ENCODE data around the gene PLG.

DNA sequence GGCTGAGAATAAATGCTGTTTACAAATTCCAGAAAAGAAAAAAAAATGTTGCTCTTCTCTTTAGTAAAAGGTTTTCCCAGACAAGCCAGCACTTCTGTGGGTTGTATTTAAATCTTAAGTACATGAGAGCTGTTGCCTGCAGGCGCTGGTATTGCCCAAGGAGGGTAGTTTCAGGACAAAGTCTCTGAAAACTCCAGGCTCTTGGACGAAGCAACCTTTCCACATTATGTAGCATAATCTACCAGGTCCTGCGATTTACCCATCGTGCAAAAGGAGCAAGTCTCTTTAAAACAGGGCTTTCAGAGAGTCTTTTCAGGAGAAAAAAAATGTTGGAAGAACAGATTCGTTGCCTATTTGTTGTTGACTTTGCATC is 65.6 kb downstream of the PLG start:
- TF ChIP-seq, protein P1, sequence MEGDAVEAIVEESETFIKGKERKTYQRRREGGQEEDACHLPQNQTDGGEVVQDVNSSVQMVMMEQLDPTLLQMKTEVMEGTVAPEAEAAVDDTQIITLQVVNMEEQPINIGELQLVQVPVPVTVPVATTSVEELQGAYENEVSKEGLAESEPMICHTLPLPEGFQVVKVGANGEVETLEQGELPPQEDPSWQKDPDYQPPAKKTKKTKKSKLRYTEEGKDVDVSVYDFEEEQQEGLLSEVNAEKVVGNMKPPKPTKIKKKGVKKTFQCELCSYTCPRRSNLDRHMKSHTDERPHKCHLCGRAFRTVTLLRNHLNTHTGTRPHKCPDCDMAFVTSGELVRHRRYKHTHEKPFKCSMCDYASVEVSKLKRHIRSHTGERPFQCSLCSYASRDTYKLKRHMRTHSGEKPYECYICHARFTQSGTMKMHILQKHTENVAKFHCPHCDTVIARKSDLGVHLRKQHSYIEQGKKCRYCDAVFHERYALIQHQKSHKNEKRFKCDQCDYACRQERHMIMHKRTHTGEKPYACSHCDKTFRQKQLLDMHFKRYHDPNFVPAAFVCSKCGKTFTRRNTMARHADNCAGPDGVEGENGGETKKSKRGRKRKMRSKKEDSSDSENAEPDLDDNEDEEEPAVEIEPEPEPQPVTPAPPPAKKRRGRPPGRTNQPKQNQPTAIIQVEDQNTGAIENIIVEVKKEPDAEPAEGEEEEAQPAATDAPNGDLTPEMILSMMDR (tag by site-specific recombination; IDR thresholded peaks at IDR 0.05): no peak
- TF ChIP-seq ZFP41 (tag by site-specific recombination; IDR thresholded peaks at IDR 0.05; ENCODE audit: borderline replicate concordance) (no peak), ZFP37 (tag by site-specific recombination; IDR thresholded peaks at IDR 0.05) (no peak), ZNF785 (tag by site-specific recombination; IDR thresholded peaks at IDR 0.05) (no peak), WT1 (tag by site-specific recombination; IDR thresholded peaks at IDR 0.05) (no peak), ZNF174 (tag by site-specific recombination; IDR thresholded peaks at IDR 0.05) (no peak), ZNF214 (tag by site-specific recombination; IDR thresholded peaks at IDR 0.05; ENCODE audit: borderline replicate concordance) (no peak), TRIM28 (IDR thresholded peaks at IDR 0.05; ENCODE audit: borderline replicate concordance, low read length) (no peak)
- TF ChIP-seq, protein P2, sequence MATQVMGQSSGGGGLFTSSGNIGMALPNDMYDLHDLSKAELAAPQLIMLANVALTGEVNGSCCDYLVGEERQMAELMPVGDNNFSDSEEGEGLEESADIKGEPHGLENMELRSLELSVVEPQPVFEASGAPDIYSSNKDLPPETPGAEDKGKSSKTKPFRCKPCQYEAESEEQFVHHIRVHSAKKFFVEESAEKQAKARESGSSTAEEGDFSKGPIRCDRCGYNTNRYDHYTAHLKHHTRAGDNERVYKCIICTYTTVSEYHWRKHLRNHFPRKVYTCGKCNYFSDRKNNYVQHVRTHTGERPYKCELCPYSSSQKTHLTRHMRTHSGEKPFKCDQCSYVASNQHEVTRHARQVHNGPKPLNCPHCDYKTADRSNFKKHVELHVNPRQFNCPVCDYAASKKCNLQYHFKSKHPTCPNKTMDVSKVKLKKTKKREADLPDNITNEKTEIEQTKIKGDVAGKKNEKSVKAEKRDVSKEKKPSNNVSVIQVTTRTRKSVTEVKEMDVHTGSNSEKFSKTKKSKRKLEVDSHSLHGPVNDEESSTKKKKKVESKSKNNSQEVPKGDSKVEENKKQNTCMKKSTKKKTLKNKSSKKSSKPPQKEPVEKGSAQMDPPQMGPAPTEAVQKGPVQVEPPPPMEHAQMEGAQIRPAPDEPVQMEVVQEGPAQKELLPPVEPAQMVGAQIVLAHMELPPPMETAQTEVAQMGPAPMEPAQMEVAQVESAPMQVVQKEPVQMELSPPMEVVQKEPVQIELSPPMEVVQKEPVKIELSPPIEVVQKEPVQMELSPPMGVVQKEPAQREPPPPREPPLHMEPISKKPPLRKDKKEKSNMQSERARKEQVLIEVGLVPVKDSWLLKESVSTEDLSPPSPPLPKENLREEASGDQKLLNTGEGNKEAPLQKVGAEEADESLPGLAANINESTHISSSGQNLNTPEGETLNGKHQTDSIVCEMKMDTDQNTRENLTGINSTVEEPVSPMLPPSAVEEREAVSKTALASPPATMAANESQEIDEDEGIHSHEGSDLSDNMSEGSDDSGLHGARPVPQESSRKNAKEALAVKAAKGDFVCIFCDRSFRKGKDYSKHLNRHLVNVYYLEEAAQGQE (tag by site-specific recombination; IDR thresholded peaks at IDR 0.05): no peak
